Epidermal melanocyte (primary cell): ENCODE data around the gene CDX1.

Experiments used
- DNase-seq: peaks from one replicate; pipeline ENCODE4 v3.0.0; 2011; ENCODE audit warnings: low spot score; ENCODE audit not compliant: insufficient read length

The CDX1 gene

GRCh38 chr5:150206779-150207115 is 40.2 kb downstream of the CDX1 start:
- no peak for DNase-seq

- no peak for DNase-seq
Measured at GRCh38 chr5:150208187-150209098, 41.9 kb downstream of the CDX1 start.

- no peak for DNase-seq
Measured at GRCh38 chr5:150209099-150209635, 42.6 kb downstream of the CDX1 start.

GRCh38 chr5:150210644-150211043 is 44.1 kb downstream of the CDX1 start:
- no peak for DNase-seq

GRCh38 chr5:150211156-150212030 is 44.8 kb downstream of the CDX1 start:
- DNase-seq: no peak

- no peak for DNase-seq
Measured at GRCh38 chr5:150213530-150213929, 47.0 kb downstream of the CDX1 start.

- DNase-seq: no peak
Measured at GRCh38 chr5:150214289-150214688, 47.7 kb downstream of the CDX1 start.

GRCh38 chr5:150215979-150216944 is 49.7 kb downstream of the CDX1 start:
- no peak for DNase-seq

GRCh38 chr5:150217038-150217437 is 50.5 kb downstream of the CDX1 start:
- no peak for DNase-seq

- peak; percentile 90 for DNase-seq
Measured at GRCh38 chr5:150217873-150218692, 51.5 kb downstream of the CDX1 start.

- DNase-seq: no peak
Measured at GRCh38 chr5:150218693-150219035, 52.1 kb downstream of the CDX1 start.

GRCh38 chr5:150219142-150219541 is 52.6 kb downstream of the CDX1 start:
- no peak for DNase-seq

- DNase-seq: no peak
Measured at GRCh38 chr5:150219861-150220260, 53.3 kb downstream of the CDX1 start.

GRCh38 chr5:150221471-150221870 is 54.9 kb downstream of the CDX1 start:
- no peak for DNase-seq

- DNase-seq: no peak
Measured at GRCh38 chr5:150222906-150223305, 56.3 kb downstream of the CDX1 start.

GRCh38 chr5:150223474-150223873 is 56.9 kb downstream of the CDX1 start:
- DNase-seq: no peak

- DNase-seq: no peak
Measured at GRCh38 chr5:150224483-150225027, 58.0 kb downstream of the CDX1 start.

GRCh38 chr5:150227036-150227435 is 60.5 kb downstream of the CDX1 start:
- no peak for DNase-seq

- DNase-seq: peak; percentile 45
Measured at GRCh38 chr5:150227606-150228273, 61.2 kb downstream of the CDX1 start.
